Fibroblast of mammary gland (primary cell): ENCODE results near the gene NEURL2.

Experiments
- DNase-seq: peaks from one replicate; pipeline ENCODE4 v3.0.0-alpha.2; 2010; ENCODE audit warnings: low read depth
- H3K4me3 ChIP-seq: 2 replicates; pipeline ENCODE4 v1.5.1; 2011; ENCODE audit warnings: low read depth, mild to moderate bottlenecking, low read length, moderate library complexity; ENCODE audit not compliant: control insufficient read depth
- CTCF ChIP-seq: conservative IDR thresholded peaks from 2 replicates; pipeline ENCODE4 v1.5.1; 2011; ENCODE audit warnings: low read depth, low read length, inconsistent platforms; ENCODE audit not compliant: control insufficient read depth, insufficient read depth

The NEURL2 gene

DNA sequence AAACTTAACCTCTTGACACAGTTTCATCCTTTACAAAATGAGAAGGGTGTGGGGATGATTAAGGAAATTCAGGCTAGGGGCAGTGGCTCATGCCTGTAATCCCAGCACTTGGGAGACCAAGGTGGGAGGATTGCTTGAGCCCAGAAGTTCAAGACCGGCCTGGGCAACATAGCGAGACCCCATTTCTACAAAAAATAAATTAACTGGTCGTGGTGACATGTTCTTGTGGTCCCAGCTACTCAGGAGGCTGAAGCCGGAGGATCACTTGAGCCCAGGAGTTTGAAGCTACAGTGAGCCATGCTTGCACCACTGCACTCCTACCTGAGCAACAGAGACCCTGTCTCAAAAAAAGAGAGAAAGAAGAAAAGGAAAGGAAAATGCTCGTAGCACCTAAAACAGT, 24.6 kb downstream of the NEURL2 start:
- no peak overlapping the region for H3K4me3 ChIP-seq
- TF ChIP-seq CTCF = no peak
- DNase-seq = no peak

DNA sequence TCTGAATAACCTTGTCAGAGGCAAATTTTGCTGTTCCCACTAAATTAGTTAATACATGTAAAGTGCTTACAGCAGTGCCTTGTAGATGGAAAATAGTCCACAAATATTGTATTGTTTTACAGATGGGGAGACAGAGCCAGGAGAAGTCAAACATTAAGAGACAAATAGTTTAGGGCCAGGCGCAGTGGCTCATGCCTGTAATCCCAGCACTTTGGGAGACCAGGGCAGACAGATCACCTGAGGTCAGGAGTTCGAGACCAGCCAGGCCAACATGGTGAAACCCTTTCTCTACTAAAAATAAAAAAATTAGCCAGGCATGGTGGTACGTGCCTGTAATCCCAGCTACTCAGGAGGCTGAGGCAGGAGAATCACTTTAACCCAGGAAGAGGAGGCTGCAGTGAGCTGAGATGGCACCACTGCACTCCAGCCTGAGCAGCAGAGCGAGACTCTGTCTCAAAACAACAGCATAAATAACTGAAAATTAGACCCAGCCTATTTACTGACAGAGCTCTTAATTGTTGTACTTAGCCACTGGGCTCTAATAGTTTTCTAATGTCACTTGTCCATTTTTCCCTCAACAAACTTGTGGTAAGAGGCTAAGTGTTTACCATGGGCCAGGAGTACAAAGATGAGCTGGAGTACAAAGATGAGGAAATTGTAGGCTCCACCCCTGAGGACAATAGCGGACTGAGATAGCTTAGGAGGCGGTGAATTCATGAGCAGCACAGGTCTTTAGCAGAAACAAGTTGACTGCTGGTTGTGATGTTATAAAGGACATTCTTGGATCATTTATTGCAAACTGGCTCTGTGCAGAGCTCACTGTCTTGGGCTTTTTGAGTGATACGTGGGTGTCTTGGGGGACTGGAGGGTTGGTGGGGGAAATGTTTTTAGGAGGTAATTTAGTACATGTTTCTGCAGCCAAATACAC, 27.2 kb downstream of the NEURL2 start:
- TF ChIP-seq CTCF = no peak
- DNase-seq = no peak
- no peak overlapping the region for H3K4me3 ChIP-seq

GRCh38 chr20:45861221-45862075, 29.6 kb downstream of the NEURL2 start:
- no peak overlapping the region for H3K4me3 ChIP-seq
- TF ChIP-seq CTCF = no peak
- no peak for DNase-seq

GRCh38 chr20:45860560-45861220, 30.3 kb downstream of the NEURL2 start:
- peak; percentile 28 for DNase-seq
- H3K4me3 ChIP-seq = no peak overlapping the region
- TF ChIP-seq CTCF = no peak

- H3K4me3 ChIP-seq = no peak overlapping the region
- no peak for DNase-seq
- TF ChIP-seq CTCF = no peak
Measured at GRCh38 chr20:45859916-45860315, 31.1 kb downstream of the NEURL2 start.

GRCh38 chr20:45857882-45858216, 33.2 kb downstream of the NEURL2 start:
- TF ChIP-seq CTCF = no peak
- H3K4me3 ChIP-seq = peak overlapping the region; percentile 87
- DNase-seq = no peak
